GM21447 (cell line): ENCODE data around the gene CDC14B.
"Not testable (repeated sequence)": the region's sequence is repeated elsewhere in the genome, so short reads cannot be mapped to it uniquely, and the experiment has no call there.

Experiments used
- ATAC-seq: cut with Tn5 transposase; IDR thresholded peaks from one replicate; pipeline ENCODE4 v1.9.1; 2021; ENCODE audit not compliant: unreplicated experiment

The CDC14B gene

GRCh38 chr9:96503374-96503748 lies 116.3 kb downstream of the CDC14B start:
- not testable (repeated sequence) for ATAC-seq

GRCh38 chr9:96502539-96503373 lies 116.9 kb downstream of the CDC14B start:
- ATAC-seq, result no peak

GRCh38 chr9:96501633-96502538 lies 117.8 kb downstream of the CDC14B start:
- ATAC-seq, result no peak

- ATAC-seq, result no peak
Observed at GRCh38 chr9:96500696-96501632, 118.7 kb downstream of the CDC14B start.

- ATAC-seq, result no peak
Observed at GRCh38 chr9:96499257-96499656, 120.4 kb downstream of the CDC14B start.

GRCh38 chr9:96498796-96499195 lies 120.8 kb downstream of the CDC14B start:
- no peak for ATAC-seq

- no peak for ATAC-seq
Observed at GRCh38 chr9:96497117-96497399, 122.6 kb downstream of the CDC14B start.

GRCh38 chr9:96496368-96497116 lies 123.1 kb downstream of the CDC14B start:
- ATAC-seq, result no peak

- ATAC-seq, result no peak
Observed at GRCh38 chr9:96495341-96495740, 124.3 kb downstream of the CDC14B start.

- no peak for ATAC-seq
Observed at GRCh38 chr9:96494215-96494800, 125.3 kb downstream of the CDC14B start.

- ATAC-seq, result no peak
Observed at GRCh38 chr9:96493757-96494156, 125.9 kb downstream of the CDC14B start.

- ATAC-seq, result no peak
Observed at GRCh38 chr9:96492993-96493531, 126.6 kb downstream of the CDC14B start.

GRCh38 chr9:96491880-96492525 lies 127.6 kb downstream of the CDC14B start:
- ATAC-seq, result no peak

- no peak for ATAC-seq
Observed at GRCh38 chr9:96491079-96491879, 128.4 kb downstream of the CDC14B start.

- no peak for ATAC-seq
Observed at GRCh38 chr9:96490534-96491078, 129.0 kb downstream of the CDC14B start.

GRCh38 chr9:96489482-96489979 lies 130.1 kb downstream of the CDC14B start:
- no peak for ATAC-seq

- ATAC-seq, result no peak
Observed at GRCh38 chr9:96487949-96488348, 131.7 kb downstream of the CDC14B start.

- no peak for ATAC-seq
Observed at GRCh38 chr9:96487029-96487396, 132.6 kb downstream of the CDC14B start.
